Natural killer cell treated with Interleukin-12 subunit alpha and Interleukin-12 subunit beta and Interleukin-15 and Interleukin-18, amount 100 ng/mL, for 72 hours (primary cell): ENCODE results near the gene TTLL1. TPM values are rescaled to one million over a fixed set of nuclear protein-coding genes. Genes with fewer than 3 reads are reported as not detected.

Source experiments
- ATAC-seq, 2 donors: fragments of 150-1000 bp; cut with Tn5 transposase in 1 of 2; sonication (Bioruptor Pico), chemical (Tn5 transposase) in 1 of 2; 2 replicates each; pipeline ENCODE4 v1.10.0; 2021
- DNase-seq: peaks from one replicate; pipeline ENCODE4 v3.0.0; 2022; ENCODE audit warnings: low spot score
- H3K27ac Mint-ChIP-seq, 2 donors: 1 replicate in 1 of 2; 2 replicates in 1 of 2; pipeline ENCODE4 v1.8.0; 2022; ENCODE audit warnings: mixed read lengths in 2 of 2, mild to moderate bottlenecking in 1 of 2, moderate library complexity in 1 of 2
- H3K27me3 Mint-ChIP-seq, 2 donors: 1 replicate in 1 of 2; 2 replicates in 1 of 2; pipeline ENCODE4 v1.8.0; 2022; ENCODE audit warnings: mixed read lengths in 2 of 2
- H3K36me3 Mint-ChIP-seq: one replicate; pipeline ENCODE4 v1.8.0; 2022; ENCODE audit warnings: mixed read lengths
- H3K4me1 Mint-ChIP-seq, 2 donors: 1 replicate in 1 of 2; 2 replicates in 1 of 2; pipeline ENCODE4 v1.8.0; 2022; ENCODE audit warnings: low read depth in 2 of 2, mixed read lengths in 2 of 2, mild to moderate bottlenecking in 1 of 2
- H3K4me3 Mint-ChIP-seq: one replicate; pipeline ENCODE4 v1.8.0; 2022; ENCODE audit warnings: mixed read lengths
- H3K9me3 Mint-ChIP-seq: 2 replicates; pipeline ENCODE4 v1.8.0; 2022; ENCODE audit warnings: mixed read lengths
- total RNA-seq, 2 donors: library from RNA; stranded (reverse); gene quantifications; one replicate each; pipeline ENCODE4 v1.2.3, GENCODE V29; 2022

Gene TTLL1
- 1 to 10 TPM in 1 of 2 donors, under 1 TPM in 1; 0.95 to 2.6 TPM for total RNA-seq

DNA sequence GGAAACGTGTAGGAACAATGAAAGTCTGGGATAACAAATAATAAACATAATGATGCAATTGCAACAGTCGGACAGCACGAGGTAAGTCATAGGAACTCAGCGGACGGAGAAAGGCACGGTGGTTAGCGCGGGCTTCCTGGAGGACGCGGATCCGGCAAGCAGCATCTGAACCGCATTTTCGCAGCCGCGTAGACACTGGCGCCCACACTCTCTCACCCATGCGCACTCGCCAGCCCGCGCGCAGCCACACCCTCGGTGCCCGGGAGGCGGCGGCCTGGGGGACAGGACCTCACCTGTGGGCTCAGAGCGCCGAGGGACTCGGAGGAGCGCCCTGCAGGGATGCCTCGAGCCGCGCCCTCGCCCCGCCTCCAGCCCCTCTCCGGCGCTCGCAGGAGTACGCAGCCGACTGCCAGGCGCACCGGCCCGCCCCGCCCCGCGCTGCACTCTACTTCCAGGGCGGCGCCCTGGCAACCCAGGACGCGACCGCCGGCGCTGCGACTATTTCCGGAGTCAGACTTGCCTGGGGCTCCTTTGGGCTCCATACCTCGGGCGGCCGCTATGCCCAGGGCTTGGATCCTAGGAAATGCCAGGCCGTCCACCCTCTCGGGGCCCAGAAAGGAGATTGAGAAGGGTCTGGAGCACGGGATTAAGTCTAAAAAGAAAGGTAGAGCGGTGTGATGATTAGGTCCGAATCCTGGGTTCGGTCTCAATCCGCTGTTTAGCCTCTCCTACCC, at the start of gene TTLL1:
TTLL1 (minus strand) TSS at position 408 of the 734 bp plus-strand sequence. CDS start 13,805 bp downstream, outside the sequence.
- peak within 1 kb of the TSS; percentile 63 to 83 for H3K27ac Mint-ChIP-seq
- H3K4me3 Mint-ChIP-seq = peak within 1 kb of the TSS; percentile 92
- H3K4me1 Mint-ChIP-seq = peaks cover 23 to 27% of the 10 kb centered on the region in 2 donors
- no peaks in the 10 kb centered on the region for H3K9me3 Mint-ChIP-seq
- ATAC-seq (peak; percentile 94 to 96), DNase-seq (peak; percentile 90)
- H3K27me3 Mint-ChIP-seq = no peaks in the 10 kb centered on the region
- no peaks in the 10 kb centered on the region for H3K36me3 Mint-ChIP-seq

DNA sequence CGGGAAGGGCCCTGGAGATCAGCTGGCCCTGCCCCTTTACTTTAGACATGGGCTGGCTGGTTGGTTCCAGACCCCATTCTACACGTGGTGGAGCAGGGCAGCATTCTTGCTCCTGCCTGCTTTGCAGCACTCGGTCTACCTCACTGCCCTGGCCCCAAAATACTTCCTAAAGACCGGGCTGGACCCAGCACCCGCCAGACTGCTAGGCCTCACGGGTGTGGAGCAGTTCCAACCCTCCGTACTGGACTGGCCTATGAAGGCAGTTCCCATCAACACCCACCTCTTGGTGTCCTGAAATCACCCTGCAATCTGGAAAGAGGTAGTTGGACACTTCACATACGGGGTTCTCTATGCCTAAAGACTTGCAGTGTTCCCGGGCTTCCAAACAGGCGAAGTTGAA, 47.6 kb upstream of the TTLL1 start:
- Mint-ChIP-seq H3K4me1 (peaks cover 2 to 5% of the 10 kb centered on the region in 2 donors), H3K36me3 (peaks cover 5% of the 10 kb centered on the region), H3K9me3 (no peaks in the 10 kb centered on the region), H3K27ac (no peak overlapping the region), H3K4me3 (no peak overlapping the region), H3K27me3 (no peaks in the 10 kb centered on the region)
- no peak for ATAC-seq
- no peak for DNase-seq

DNA sequence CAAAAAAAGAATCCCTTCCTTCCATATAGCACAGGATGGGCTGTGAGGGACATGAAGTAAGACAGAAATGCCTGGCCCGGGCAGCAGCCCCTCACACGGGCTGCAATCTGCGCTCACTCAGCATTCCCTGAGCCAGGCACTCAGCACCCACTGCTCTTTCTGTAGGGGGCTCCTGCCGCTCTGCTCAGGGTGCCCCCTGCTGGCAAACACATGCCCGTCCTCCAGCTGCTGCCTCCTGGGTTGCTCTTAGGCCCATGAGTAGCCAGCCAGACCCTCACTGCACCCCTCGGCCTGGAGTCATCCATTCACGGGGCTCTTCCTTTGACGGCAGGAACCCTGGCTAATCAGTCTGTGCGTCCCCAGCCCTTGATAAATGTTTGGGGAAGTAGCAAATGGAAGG, 47.1 kb upstream of the TTLL1 start:
- ATAC-seq (peak; percentile 67), DNase-seq (no peak)
- H3K27me3 Mint-ChIP-seq = no peaks in the 10 kb centered on the region
- H3K4me1 Mint-ChIP-seq = peaks cover 2 to 5% of the 10 kb centered on the region in 2 donors
- no peaks in the 10 kb centered on the region for H3K9me3 Mint-ChIP-seq
- peaks cover 5% of the 10 kb centered on the region for H3K36me3 Mint-ChIP-seq
- H3K4me3 Mint-ChIP-seq = no peak overlapping the region
- no peak overlapping the region for H3K27ac Mint-ChIP-seq

DNA sequence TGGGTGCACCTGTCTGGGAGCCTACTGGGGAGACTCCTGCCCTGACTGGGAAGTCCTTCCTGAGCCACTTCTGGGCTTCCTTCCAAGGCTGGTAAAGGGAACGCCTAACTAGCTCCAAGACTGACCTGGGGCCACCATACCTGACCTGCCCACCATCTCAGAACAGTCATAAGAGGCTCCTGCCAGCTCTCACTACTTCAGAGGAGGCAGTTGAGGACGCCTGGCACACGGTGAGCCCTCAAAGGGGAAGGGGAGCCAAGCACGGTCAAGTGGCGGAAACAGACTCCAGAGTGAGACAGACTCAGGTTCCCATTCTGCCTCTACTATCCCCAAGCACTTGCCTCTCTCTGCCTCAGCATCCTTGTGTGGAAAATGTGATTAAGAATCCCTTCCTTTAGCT, 46.4 kb upstream of the TTLL1 start:
- H3K9me3 Mint-ChIP-seq = no peaks in the 10 kb centered on the region
- peaks cover 2 to 5% of the 10 kb centered on the region in 2 donors for H3K4me1 Mint-ChIP-seq
- H3K36me3 Mint-ChIP-seq = peaks cover 5% of the 10 kb centered on the region
- H3K27ac Mint-ChIP-seq = no peak overlapping the region
- DNase-seq (no peak), ATAC-seq (no peak)
- no peaks in the 10 kb centered on the region for H3K27me3 Mint-ChIP-seq
- H3K4me3 Mint-ChIP-seq = no peak overlapping the region

DNA sequence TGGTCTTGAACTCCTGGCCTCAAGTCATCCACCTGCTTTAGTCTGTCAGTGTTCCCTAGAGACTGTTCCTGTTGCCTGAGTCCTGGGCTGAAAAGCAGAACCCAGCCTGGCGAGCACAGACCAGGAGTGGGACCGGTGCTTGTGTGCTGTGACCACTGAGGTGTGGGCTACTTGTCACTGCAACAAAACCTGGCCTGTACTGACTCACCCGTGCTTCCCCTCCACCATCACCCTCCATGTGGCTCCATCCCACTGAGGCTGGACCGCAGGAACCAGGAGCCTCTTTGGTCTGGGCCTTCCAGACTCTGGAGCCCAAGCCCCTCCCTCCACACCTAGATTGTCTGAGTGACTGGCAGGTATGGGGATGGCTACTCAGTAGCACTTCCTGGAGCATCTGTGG, 45.4 kb upstream of the TTLL1 start:
- H3K9me3 Mint-ChIP-seq = no peaks in the 10 kb centered on the region
- H3K4me3 Mint-ChIP-seq = no peak overlapping the region
- H3K4me1 Mint-ChIP-seq = peaks cover 0 to 2% of the 10 kb centered on the region in 2 donors
- DNase-seq (no peak), ATAC-seq (no peak)
- no peaks in the 10 kb centered on the region for H3K27me3 Mint-ChIP-seq
- H3K27ac Mint-ChIP-seq = no peak overlapping the region
- peaks cover 5% of the 10 kb centered on the region for H3K36me3 Mint-ChIP-seq

DNA sequence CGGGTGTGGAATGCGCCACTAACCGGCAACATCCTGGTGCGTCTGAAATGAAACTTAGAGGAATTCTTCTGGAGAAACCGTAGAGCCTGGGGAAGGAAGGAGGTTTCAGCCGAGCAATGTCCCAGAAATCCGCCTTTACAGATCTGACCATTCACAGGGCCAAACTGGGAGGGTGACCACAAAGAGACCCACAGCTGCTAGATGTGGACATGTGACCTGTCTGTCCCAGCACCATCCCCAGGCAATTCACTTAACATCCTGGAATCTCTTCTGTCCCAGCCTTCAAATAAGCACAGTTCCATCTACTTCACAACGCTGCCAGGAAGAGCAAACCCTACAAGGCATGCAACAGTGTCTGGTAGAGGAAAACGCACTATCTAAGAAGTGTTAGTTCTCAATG, 44.2 kb upstream of the TTLL1 start:
- no peaks in the 10 kb centered on the region for H3K36me3 Mint-ChIP-seq

DNA sequence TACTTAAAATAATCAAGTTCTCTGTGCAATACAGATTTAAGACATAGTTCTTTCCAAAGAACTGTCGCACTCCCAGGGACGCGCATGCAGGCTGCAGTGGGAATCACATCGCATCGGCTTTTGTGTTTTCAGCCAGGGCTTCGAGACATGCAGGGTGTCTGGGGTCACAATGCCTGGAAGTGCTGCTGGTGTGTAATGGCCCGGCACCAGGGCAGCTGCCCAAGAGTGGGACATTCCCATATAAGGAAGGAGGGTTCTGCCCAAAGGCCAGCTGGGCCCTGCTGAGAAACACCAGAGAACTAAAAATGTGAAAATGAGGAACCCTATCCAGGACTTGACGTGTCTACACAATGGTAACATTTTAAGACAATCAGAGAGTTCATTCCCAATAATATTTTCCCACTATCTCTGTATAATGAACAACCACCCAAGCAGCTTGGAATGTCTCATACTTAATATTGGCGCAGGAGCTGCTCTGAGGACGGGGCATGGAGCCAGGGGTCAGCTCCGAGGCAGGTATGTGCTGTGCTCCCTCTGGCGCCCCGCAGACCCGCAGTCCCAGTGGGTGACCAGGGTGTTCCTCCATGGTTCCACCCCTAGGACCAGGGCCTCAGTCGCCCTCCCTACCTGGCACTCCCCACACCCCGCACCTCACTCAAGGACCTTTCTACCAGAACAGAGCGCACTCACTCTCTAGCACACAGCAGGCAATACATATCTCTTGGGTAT, 42.7 kb upstream of the TTLL1 start:
- H3K4me3 Mint-ChIP-seq = no peak overlapping the region
- ATAC-seq = no peak
- DNase-seq = no peak
- no peaks in the 10 kb centered on the region for H3K4me1 Mint-ChIP-seq
- H3K27ac Mint-ChIP-seq = no peak overlapping the region
- no peaks in the 10 kb centered on the region for H3K27me3 Mint-ChIP-seq
- H3K36me3 Mint-ChIP-seq = no peaks in the 10 kb centered on the region
- no peaks in the 10 kb centered on the region for H3K9me3 Mint-ChIP-seq

More for the DNA sequence above, 44.2 kb upstream of the TTLL1 start:
- Mint-ChIP-seq H3K4me3 (no peak overlapping the region), H3K4me1 (no peaks in the 10 kb centered on the region), H3K27ac (no peak overlapping the region), H3K27me3 (no peaks in the 10 kb centered on the region), H3K9me3 (no peaks in the 10 kb centered on the region)
- DNase-seq (no peak), ATAC-seq (no peak)

DNA sequence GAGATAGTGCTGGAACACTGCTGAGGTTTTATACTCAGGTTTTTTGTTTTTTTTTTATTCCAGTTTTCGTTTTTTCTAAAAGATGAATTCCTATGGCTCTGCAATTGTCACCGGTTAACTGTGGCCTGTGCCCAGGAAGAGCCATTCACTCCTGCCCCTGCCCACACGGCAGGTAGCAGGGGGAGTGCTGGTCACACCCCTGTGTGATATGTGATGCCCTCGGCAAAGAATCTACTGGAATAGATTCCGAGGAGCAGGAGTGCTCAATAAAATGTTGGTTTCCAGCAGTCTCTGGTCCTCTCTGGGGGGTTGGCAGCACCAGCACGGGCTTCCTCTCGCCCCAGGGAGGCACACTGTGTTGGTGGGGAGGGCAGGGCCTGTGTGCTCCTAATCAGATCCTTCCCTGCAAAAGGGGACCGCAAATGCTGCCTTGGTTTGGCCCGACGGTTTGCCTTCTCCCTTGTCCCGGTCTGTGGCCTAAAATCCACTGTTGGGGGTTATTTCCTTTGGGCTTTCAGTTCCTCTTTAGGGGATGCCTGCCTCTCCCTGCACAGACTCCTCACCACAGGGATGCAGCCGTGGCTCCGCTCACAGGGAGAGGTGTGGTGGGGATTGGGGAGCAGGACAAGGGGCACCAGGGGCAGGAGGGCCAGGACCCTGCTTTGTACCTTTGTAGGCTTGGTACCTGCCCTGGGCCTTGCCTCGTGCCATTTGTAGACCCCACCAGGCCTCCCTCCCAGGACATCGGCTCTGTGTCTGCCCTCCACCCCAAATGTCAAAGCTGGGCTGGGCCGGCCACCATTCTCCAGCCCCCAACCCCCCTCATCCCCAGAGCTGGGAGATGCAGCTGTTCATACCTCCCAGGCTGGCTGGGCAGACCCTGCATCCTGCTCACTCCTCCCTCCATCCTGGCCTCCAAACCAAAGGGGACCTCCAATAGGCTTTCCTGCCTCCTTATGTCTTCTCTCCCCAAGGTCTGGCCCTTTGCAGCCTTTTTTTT, 40.5 kb upstream of the TTLL1 start:
- no peak overlapping the region for H3K27ac Mint-ChIP-seq
- ATAC-seq = no peak
- H3K27me3 Mint-ChIP-seq = no peaks in the 10 kb centered on the region
- no peaks in the 10 kb centered on the region for H3K4me1 Mint-ChIP-seq
- H3K36me3 Mint-ChIP-seq = no peaks in the 10 kb centered on the region
- DNase-seq = no peak
- no peak overlapping the region for H3K4me3 Mint-ChIP-seq
- H3K9me3 Mint-ChIP-seq = no peaks in the 10 kb centered on the region

DNA sequence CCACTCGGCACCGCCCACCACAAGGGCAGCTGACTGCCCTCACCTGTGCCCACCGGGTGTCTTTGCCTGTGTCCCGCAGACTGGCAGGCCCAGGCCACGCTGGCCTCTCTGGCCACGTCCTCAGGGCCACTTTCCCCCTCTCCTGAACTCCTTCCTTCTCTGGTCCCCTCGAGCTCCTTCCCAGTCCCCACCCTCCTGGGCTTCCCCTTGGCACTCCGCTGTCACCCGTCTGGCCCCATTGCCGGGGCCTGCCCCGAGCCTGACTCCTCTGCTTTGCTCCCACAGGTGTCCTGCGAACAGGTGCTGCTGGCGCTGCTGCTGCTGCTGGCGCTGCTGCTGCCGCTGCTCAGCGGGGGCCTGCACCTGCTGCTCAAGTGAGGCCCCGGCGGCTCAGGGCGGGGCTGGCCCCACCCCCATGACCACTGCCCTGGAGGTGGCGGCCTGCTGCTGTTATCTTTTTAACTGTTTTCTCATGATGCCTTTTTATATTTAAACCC, 39.8 kb upstream of the TTLL1 start:
- Mint-ChIP-seq H3K9me3 (no peaks in the 10 kb centered on the region), H3K4me3 (no peak overlapping the region), H3K36me3 (no peaks in the 10 kb centered on the region), H3K27ac (no peak overlapping the region), H3K27me3 (no peaks in the 10 kb centered on the region), H3K4me1 (no peaks in the 10 kb centered on the region)
- no peak for DNase-seq
- ATAC-seq = no peak

DNA sequence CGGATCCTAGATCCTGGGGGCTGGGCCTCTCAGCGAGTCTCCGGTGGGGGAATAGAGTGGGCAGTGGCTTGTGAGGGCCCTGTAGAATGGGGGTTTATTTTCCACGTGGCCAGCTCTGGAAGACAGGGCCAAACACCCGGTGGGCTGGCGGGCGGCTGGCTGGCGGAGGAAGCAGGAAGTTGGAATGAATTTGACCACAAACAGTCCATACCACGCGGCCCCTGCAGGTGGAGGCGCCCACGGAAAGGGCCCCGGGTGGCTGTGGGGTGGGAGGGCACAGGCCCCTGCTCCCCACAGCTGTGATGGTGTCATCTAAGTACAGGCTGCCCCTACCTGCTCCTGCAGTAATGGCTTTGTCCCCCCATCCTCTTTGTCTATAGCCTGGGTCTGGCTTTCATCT, 38.9 kb upstream of the TTLL1 start:
- Mint-ChIP-seq H3K27ac (no peak overlapping the region), H3K36me3 (no peaks in the 10 kb centered on the region), H3K9me3 (no peaks in the 10 kb centered on the region)

DNA sequence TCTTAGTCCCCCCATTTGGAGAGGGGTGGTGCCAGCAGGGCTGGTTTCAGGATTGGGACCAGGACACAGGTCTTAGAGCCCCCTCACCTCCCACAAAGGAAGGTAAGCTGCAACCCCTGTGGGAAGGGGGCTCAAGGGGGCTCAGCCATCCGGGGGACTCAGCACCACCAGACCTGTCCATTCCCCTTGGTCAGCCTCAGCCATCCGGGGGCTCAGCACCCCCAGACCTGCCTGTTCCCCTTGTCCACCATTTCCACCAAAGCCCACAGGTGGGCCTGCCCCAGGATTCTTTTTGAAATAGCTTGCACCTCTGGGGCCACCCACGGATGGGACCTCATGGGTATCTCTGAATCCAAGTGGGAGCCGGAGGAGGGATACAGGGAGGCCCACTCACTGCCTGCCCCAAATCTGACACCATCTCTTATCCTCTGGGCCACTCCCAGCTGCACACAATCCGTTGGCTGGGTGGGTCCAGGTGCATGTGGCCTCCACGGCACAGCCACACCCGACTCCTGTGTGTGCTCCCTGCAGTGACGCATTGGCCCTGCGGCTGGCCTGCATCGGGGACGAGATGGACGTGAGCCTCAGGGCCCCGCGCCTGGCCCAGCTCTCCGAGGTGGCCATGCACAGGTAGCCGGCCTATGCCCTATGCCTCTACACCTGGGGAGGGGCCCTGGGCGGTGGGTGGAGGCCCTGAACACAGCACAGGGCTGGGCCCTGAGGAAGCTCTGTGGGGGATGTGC, 38.1 kb upstream of the TTLL1 start:
- Mint-ChIP-seq H3K27ac (no peak overlapping the region), H3K4me3 (no peak overlapping the region), H3K4me1 (no peaks in the 10 kb centered on the region)

More for the DNA sequence above, 38.9 kb upstream of the TTLL1 start:
- no peak for ATAC-seq
- no peaks in the 10 kb centered on the region for H3K27me3 Mint-ChIP-seq
- DNase-seq = no peak
- no peak overlapping the region for H3K4me3 Mint-ChIP-seq
- H3K4me1 Mint-ChIP-seq = no peaks in the 10 kb centered on the region

DNA sequence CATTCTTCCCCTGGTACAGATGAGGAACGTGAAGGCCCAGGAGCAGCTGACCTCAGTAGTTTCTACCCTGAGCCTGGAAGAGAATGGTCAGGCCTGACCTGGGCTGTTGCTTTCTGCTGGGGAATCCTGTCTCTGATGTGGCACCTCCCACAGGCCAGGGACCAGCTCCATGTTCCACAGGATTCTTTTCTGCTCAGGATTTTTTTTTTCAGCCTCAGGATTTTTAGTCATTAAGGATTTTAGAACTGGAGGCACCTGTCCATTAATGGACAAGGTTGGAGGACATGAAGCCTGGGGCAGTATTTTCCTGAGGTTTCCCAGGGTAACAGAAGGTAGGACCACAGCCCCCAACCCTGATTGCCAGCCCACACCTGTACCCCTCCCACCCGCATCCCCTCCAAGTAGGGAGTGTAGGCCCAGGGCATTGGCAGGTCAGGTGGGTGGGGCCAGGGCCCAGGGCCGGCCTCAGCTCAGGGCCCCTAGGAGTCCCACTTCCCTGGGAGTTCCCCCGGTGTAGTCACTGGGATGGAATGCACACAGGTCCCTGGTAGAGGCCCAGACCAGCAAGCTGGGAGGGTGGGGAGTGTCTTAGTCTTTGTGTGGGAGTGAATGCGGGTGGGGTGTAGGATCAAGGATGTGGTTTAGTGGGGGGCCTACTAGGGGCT, 37.4 kb upstream of the TTLL1 start:
- H3K4me3 Mint-ChIP-seq = no peak overlapping the region
- H3K9me3 Mint-ChIP-seq = no peaks in the 10 kb centered on the region
- H3K4me1 Mint-ChIP-seq = no peaks in the 10 kb centered on the region
- H3K27ac Mint-ChIP-seq = no peak overlapping the region
- no peaks in the 10 kb centered on the region for H3K27me3 Mint-ChIP-seq
- DNase-seq = no peak
- no peaks in the 10 kb centered on the region for H3K36me3 Mint-ChIP-seq
- ATAC-seq = peak in 1 of 2 donors; percentile 31

More for the DNA sequence above, 38.1 kb upstream of the TTLL1 start:
- ATAC-seq (no peak), DNase-seq (no peak)
- no peaks in the 10 kb centered on the region for H3K9me3 Mint-ChIP-seq
- H3K36me3 Mint-ChIP-seq = no peaks in the 10 kb centered on the region
- no peaks in the 10 kb centered on the region for H3K27me3 Mint-ChIP-seq
